HG03457 (cell line): ENCODE measurements around the gene TDRD15.
"Not testable (repeated sequence)": the region's sequence is repeated elsewhere in the genome, so short reads cannot be mapped to it uniquely, and the experiment has no call there.

Experiments used
- ATAC-seq: cut with Tn5 transposase; IDR thresholded peaks from one replicate; pipeline ENCODE4 v1.9.1; 2021; ENCODE audit warnings: moderate number of reproducible peaks; ENCODE audit not compliant: unreplicated experiment

Gene TDRD15

DNA sequence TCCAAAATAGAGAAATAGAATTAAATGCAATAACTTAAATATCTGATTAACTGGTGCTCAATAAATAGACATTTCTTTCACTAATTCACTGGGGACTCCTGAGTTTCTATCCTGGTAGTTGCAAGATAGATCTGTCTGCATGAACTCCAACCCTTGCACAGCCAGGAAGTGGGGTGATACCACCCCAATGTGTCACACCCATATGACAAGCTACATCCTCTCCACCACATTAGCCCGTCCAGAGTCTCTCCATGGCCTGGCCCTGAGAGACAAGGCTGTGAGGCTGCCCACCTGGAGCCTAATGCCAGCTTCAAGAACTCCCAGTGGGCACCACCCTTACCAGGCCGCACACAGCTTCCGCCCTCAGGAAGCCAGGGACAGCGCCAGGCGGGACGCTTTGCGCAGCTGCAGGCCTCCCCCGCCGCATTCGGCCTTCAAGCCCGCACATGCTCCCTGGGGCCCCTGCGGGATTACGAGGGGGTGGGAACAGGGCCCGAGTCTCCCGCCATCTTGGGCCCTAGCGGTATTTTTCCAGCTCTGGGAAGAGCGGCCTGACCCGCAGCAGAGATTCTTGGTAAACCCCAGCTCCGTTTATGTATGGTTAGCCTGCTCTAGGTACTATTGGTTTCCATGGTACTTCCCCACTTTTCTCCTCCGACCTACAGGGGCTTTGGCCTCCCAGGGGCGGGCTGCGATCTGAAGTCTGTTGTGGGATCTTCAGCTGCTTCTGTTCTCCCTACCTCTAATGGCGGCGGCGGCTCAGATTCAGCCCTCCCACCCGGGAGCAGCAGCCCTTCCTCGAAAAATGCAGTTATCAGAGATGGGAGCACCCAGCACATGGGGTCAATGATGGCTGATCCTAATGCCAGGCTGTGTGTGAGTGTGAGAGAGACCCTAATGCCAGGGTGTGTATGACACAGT is at the start of gene TDRD15:
Gene TDRD15, plus strand, starts transcription at position 496 of the 921 bp plus-strand sequence. CDS start 13,500 bp downstream, outside the sequence.
- no peak for ATAC-seq

DNA sequence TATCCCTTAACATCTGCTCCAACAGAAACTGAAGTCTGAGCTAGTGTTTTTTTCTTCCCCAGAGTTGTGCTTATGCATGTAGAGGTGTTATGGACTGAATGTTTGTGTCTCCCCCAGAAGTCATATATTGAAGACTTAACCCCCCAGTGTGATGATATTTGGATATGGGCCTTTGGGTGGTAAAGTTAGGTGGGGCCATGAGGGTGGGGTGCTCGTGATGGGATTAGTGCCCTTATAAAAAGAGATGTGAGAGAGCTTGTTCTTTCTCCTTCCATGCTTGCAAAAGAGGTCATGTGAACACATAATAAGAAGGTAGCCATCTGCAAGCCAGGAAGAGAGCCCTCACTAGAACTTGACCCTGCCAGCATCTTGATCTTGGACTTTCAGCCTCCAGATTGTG is 45.5 kb upstream of the TDRD15 start:
- no peak for ATAC-seq

DNA sequence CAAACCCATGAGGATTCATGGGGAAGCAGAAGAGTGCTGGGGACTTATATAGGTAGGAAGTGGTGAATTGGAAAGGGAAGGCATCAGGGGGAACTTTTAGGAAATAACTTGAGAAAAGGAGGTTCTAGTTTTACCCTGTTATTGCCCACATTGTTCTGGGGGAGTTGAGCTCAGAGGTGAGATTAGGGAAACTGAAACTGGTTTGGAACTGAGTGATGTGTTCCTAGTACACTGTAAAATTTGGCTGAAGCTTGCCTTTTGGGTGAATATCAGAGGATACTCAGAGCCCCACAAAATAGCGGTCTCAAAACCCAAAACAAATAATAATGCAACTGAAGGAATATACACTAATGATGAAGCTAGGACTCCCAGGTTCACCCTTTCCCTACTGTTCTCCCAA is 40.3 kb upstream of the TDRD15 start:
- ATAC-seq: no peak

DNA sequence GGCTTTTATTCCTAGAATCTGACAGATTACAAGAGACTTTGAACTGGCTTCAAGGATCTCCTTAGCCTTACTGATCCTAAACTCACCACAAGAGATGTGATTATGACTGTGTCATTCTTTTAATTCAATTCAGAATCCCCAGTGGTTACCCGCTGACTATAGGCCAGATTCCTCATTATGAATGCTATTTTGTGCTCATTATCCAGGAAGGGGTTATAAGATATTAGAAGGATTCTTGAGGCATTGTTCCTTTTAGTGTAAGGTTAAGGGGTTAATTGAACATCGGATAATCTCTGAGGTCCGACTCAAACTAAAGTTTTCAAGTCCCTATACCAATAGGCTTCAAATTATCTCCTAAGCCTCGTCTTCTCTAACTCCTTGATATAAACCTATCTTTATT is 39.4 kb upstream of the TDRD15 start:
- no peak for ATAC-seq

DNA sequence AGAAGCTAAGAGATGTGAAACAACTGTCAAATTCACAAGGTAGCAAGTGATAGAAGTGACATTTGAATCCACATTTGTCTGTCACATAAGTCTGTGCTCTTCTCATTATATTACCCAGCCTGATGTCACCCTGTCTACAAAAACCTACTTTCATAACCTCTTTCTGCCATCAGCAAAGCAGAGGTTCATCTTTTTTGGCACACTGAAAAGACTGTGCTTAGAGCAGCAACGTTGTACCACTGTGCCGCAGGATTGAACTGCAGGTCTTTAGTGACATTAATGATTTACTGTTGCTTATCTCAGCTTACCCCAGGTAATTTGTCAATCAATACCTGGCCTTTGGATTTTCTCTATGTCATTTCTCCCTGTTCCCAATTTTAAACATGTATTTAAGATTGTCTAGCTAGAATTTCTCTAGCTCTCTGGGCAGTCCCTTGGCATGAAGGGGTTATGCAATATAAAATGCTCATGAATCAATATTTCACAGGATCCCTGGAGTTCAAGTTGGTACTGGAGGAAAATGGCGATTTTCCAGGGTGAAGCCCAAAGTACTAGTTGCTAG is 31.4 kb upstream of the TDRD15 start:
- ATAC-seq: no peak

DNA sequence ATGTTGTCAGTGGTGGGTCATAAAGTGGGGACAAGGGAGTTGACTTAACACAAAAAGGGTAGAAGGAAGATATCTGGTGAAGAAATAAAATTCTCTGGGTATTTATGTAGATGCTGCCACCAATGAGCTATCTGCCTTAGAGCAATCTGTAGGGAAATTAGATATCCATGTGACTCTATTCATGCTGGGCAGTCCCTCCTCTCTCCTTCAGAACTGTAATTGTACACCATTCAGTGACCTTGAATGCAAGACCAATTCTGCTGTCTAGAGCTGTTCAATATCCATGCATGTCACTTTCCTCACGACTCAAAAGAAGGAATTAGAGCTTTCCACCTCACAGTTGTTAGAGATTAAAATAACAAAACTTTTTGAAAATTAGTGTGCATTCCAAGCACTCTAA is 28.6 kb upstream of the TDRD15 start:
- ATAC-seq: no peak

DNA sequence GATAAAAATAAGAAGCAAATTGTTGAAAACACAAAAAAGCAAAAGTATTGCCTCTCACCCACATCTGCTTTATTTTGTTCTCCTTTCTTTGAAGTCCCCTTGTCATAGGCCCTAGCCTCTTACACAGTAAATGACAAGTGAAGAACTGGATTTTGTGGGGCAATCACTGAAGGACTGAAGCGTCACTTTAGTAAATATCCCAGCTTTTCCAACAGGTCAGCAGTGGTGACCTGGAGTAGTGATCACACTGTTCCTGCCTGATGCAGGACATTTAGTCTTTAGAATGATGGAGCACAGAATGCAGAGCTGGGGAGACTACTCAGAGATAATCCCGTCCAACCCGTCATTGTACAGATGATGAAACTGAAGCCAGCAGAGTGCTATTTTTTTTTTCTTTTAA is 28.1 kb upstream of the TDRD15 start:
- no peak for ATAC-seq

DNA sequence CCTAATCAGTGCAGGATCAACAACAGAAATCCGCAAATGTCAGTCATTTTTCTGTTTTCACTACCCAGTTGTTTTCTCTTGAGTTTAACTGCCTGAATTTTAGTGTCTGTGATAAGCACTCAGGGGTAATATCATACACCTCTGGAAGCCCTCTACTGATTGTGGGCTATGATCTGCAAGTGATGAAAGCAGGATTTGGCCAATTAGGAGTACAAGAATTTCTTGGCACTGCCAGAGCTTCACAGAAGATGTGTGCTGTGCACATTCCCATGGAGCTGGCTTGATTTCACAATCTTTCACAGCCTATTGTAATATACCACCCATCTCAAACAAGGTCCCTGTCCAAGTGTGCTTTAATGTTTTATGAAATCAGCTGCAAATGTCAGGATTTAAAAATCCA is 27.3 kb upstream of the TDRD15 start:
- ATAC-seq: no peak

DNA sequence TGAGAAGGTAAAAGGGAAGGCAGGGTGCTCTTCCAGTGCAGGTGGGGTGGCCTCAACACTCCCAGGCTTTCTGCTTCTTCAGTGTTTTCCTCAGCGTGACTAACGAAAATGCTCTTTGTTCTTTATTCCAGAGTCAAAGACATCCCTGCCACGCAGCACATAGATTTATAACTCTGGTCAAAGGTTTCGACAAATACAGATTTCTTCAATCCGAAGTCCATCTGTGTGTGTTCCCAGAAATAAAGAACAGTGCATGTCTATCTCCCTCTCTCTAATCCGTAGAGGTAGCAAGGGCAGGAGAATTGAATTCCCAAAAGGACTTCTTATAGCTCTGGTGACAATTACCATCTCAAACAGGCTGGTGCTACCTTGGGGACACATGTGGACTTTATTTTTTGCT is 26.4 kb upstream of the TDRD15 start:
- ATAC-seq: no peak

DNA sequence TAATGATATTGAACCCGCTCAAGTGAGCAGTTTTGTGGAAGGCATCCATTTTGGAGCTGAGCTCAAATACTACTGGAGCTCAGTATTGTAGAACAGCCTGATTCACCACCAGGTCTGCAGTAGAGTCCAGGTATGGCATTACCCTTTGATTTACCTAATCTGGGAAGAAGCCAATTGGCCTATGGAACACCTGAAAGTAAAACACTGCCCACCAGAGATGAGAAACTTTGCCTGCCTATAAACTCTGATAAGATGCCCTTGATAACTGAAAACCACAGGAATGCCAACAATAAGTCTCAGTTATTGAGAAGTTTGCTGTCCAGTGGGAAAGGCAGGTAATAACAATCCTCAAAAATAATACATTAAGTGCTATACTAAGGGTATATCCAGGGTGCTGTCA is 25.5 kb upstream of the TDRD15 start:
- ATAC-seq: no peak

DNA sequence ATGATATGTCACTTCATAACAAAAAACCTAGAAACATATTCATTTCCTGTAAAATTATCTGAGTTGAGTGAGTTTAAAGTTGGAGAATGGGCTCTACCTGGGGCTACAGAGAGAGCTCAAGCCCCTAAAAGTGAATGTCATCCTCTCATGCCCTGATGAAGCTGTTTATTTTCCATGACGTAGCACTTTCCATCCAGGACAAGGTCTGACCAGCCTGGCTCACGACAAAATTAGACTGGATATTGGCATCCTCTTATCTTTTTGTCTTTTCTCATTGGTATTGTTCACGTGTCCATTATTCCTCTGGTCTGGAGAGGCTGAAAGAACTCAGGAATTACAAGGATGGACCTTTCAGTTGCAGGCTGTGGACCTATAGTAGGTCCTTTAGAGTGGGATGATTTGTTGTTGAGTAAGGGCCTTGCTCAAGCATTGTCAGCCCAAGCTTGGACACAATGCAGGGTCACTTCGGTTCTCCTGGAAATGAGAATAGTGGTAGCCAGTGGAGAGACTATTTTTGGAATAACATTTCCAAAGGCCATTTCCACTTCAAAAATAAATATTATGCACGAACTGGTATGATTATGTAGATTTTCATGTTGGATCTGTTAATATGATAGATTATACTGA is 24.4 kb upstream of the TDRD15 start:
- no peak for ATAC-seq

DNA sequence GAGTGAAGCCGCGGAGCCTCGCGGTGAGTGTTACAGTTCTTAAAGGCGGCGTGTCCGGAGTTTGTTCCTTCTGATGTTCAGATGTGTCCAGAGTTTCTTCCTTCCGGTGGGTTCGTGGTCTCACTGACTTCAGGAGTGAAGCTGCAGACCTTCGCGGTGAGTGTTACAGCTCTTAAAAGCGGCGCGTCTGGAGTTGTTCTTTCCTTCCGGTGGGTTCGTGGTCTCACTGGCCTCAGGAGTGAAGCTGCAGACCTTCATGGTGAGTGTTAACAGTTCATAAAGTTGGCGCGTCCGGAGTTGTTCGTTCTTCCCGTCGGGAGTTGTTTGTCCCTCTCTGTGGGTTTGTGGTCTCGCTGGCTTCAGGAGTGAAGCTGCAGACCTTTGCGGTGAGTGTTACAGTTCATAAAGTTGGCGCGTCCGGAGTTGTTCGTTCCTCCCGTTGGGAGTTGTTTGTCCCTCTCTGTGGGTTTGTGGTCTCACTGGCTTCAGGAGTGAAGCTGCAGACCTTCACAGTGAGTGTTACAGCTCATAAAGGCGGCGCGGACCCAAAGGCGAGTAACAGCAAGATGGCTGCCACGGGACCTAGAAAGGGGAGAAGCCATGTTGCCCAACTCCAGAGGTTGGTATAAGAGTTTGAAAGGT is 22.1 kb upstream of the TDRD15 start:
- not testable (repeated sequence) for ATAC-seq

DNA sequence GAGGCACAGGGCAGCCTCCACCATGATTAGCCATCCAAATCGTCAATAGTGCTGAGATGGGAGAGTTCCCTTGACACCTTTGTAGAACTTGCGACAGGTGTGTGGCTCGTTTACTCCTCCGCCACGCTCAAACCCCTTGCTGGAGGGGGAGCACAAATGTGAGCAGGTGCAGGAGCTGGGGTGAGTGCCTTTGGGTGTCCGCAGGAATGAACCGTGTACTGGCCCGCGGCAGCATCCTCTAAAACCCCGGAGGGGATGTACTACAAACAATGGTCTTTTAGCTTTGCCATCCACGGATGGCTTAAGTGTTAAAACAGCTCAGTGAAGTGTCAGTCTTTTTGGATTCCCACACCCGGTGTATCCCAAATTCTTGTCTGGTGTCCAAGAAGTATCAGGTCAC is 21.4 kb upstream of the TDRD15 start:
- no peak for ATAC-seq

DNA sequence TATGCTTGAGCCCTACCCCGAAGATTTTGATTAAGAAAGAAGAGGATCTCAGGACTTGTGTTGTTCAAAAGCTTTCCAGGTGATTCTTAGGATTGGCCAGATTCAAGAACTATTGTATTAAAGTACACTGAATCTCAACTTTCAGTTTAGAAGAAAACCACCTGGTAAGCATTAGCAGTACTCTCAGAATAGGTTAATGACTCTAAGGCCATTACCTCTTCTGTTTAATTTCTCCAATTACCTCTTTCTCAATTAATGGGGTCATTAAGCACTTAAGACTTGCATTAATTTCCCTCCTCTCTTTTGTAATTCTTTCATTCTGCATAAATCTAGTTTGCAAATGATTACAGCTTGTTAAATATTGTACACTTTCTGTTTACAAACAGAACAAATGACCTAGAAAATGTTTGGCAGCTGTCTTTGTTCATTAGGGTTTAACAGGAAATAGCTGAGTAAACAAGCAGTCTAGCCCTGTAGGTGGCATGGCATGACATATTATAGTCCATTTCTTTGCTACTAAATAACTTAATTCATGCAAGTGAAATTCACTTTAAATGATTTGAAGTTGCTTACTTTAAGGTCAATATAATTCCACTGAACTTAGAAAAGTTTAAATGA is 20.4 kb upstream of the TDRD15 start:
- no peak for ATAC-seq

DNA sequence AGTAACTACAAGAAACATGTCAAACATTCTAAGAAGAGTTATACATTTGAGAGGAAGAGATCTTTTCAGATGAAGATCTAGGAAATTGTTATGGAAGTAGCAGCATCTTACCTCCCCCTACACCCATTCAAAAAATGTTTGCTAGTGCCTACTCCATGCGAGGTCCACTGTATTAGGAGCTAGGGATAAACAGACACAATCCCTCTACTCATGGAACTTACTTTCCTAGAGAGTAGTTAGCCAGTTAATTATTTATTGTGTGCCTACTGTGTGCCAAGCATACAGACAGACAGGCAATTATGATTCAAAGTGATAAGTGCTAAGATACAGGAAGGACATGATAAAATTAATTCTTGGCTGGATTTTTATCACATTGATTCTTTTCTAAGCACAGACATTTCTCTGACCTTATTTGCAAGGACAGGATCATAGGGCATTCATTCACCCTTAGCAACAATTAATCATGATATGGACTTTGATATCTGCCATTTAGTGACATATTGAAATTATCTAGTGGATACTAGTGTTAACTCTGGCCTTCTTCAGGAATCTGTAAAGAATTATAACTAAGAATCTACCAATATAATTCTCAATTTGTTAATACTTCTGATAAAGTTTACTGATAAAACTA is 19.6 kb upstream of the TDRD15 start:
- ATAC-seq: no peak

DNA sequence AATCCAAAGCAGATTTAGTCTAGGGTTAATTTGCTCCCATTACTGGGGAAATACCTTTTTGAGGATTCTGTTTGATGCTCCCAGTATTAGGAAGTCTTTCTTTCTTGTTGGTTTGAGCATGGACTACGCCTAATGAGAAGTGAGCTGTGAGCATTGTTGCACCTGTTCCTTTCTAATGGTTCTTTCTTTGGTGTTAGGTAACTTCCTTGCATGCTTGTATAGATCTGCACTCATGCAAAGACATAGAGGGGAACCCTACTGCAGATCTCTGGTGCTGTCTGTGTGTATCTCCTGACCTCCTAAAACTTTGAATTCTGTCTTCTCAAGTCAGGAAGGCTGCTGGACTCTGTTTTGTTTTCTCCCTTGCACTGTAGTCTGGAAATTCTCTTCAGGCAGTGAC is 12.8 kb upstream of the TDRD15 start:
- no peak for ATAC-seq

DNA sequence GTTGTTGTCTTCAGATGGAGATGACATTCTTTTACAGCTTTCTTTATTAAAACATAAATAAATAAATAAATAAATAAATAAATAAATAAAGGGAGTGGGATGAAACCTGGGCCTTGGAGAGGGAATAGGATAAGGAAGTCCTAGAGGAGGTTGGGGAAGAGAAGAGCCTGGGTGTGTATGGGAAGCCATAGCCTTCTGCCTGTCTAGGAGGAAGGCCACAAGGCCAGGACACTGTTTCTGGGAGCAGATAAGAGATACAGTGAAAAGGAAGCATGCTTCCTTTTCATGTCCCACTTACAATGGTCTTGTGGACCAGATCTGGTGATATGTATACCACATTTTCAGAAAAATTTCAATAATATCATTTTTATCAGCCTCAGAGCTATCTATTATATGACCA is 6.1 kb upstream of the TDRD15 start:
- no peak for ATAC-seq

DNA sequence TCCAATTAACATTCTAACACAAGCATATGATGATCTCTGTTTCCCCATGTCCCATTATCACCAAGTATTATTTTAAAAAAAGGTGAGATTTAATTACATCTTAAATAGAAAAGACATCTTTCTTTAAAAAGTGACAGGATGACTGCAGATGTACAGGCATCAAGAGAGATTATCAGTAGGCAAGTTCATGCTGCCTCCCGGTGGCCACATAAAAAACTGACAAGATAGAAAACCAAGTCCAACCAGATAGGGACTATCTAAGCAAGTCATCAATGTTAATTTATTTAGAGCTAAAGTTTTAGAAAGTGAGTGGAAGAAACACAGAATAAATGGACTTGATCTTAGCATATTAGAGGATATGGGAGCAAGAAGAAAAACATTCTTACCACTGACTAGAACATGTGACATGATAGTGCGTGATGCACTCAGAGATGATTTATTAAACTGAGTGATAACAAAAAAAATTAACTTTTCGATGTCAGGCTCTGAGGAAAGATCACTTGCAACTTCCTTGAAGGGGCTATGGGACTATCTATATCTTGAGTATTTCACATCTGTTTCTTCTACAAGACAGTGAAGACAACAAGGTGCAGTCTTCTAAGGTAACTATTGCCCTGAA is 5.4 kb upstream of the TDRD15 start:
- no peak for ATAC-seq

DNA sequence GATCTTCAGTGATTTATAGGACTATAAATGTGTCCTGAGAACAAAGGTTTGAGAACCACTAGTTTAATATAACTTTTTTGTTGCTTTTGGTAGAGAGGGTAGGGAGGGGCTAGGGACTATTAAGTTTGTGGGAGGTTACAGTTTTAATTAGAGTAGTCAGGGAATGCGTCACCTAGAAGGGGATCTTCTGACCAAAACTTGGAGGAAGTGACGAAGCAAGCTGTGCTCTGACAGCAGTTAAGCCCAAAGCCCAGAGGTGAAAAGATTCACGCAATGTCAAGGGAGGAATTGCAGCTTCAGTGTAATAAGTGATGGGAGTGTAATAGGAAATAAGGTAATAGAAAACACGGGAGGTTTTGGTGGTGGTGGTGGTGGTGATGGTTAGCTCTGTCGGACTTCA is 8.1 kb downstream of the TDRD15 start:
- no peak for ATAC-seq

DNA sequence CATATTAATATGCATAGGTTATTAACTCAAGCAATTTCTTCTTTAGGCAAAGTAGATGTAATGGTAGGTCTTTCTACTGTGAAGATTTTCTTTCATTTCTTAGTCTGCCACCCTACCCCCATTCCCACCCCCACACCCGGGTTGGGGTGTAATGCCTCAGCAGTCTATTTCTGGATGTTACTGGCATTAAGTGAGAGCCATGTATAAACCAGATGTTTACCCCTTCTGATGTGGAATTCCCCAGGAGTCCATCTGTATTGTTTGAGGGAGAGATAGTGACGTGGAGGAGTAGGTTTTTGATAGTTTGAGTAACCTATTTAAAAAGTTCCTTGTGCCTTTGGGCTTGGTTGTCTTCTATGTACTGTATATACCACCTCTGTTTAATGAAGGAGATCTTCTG is 11.8 kb downstream of the TDRD15 start:
- no peak for ATAC-seq
